AG10803 (cell line): ENCODE data around the gene GAK.

Source experiments
- DNase-seq: peaks from one replicate; pipeline ENCODE4 v3.0.0; 2010; ENCODE audit warnings: low read depth
- H3K4me3 ChIP-seq: 2 replicates; pipeline ENCODE4 v1.5.1; 2011; ENCODE audit warnings: mild to moderate bottlenecking, low read length, control low read depth
- TF ChIP-seq, protein P1 (sequence below): conservative IDR thresholded peaks from 2 replicates; pipeline ENCODE4 v1.5.1; 2011; ENCODE audit warnings: mild to moderate bottlenecking, low read length, control low read depth, inconsistent platforms

Gene GAK

DNA sequence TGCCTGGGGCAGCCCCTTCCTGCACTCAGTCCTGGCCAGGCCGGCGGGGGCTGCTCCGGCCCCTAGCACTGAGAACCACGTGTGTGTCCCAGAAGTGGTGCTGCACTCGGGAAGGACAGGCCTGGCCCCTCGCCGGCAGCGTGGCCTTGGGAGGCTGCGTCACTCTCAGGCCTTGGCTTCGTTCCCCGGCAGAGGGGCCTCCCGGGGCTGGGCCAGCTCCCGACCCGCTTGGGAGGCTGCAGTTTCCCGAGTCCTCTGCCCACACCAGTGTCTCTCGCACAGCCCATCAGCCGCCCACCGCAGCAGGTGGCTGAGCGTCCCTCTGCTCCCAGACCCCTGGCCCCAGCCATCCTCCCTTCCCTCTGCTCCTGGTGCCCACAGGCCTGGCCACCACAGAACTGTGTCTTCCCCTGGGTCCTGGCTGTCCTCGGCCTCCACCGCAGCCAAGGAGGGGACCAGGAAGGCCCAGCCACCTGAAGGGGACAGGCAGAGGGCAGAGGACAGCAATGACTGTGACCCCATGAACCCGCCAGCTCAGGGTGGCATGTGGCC lies 95.3 kb downstream of the GAK start:
- H3K4me3 ChIP-seq, result no peak overlapping the region
- no peak for DNase-seq
- TF ChIP-seq, protein P1, sequence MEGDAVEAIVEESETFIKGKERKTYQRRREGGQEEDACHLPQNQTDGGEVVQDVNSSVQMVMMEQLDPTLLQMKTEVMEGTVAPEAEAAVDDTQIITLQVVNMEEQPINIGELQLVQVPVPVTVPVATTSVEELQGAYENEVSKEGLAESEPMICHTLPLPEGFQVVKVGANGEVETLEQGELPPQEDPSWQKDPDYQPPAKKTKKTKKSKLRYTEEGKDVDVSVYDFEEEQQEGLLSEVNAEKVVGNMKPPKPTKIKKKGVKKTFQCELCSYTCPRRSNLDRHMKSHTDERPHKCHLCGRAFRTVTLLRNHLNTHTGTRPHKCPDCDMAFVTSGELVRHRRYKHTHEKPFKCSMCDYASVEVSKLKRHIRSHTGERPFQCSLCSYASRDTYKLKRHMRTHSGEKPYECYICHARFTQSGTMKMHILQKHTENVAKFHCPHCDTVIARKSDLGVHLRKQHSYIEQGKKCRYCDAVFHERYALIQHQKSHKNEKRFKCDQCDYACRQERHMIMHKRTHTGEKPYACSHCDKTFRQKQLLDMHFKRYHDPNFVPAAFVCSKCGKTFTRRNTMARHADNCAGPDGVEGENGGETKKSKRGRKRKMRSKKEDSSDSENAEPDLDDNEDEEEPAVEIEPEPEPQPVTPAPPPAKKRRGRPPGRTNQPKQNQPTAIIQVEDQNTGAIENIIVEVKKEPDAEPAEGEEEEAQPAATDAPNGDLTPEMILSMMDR, result no peak

DNA sequence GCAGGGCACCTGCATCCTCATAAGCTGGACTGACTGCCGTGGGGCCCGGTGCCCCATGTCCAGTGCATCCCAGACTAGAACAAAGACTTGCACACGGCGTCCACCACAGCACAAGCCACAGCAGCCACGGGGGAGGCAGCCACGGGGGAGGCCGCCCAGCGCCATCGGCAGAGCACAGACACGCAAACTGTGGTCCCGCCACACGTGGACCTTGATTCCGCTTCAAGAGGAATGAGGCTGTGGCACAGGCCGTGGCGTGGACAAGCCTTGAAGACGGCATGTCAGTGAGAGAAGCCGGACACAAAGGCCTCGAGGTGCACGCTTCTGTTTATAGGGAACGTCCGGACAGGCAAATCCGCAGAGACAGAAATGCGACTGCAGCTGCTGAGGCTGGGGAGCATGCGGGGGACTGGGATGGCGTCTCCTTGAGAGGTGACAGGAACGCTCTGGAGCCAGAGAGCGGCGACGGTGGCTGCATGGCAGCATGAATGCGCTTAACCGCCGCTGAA lies 96.1 kb downstream of the GAK start:
- TF ChIP-seq, protein P1, result no peak
- no peak for DNase-seq

DNA sequence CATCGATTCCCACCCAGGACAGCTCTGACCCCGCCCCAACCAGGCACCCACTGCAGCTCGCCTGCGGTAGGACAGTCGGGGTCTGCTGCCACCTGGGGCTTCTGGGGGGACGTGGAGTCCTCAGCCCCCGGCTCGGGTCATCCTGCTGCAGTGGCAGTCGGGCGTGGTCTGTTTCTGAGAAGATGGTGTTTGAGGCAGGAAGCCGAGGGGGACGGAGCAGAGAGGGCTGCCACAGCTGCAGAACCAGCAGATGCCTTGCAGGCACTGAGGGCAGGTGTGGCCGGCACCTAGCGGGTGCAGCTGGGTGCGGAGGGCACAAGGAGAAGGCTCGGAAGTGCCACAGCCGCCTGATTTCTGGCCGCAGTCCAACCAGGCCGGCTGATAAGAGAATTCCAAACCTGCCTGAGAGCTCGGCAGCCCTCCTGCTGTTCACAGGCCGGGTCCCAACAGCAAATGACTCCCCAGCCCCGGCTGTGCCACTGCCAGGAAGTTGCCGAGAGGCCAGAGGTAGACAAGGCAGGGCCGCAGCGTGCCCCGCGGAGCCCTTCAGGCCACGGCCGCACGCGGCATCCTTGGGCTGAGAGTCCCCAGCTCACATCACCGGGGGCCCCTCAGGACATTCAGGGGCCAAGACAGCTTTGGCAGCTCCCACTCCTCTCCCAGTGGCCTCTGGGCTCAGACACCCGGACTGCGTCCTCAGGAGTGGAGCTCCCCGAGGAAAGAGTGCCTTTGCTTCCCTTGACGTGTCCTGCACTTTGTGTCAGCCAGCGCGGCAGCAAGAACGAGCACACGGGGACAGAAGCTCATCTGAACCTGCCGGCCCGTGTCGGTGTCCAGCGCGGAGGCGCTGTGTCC lies 96.7 kb downstream of the GAK start:
- H3K4me3 ChIP-seq, result no peak overlapping the region
- TF ChIP-seq, protein P1, result no peak
- DNase-seq, result no peak

More for the DNA sequence above, 96.1 kb downstream of the GAK start:
- H3K4me3 ChIP-seq, result no peak overlapping the region

DNA sequence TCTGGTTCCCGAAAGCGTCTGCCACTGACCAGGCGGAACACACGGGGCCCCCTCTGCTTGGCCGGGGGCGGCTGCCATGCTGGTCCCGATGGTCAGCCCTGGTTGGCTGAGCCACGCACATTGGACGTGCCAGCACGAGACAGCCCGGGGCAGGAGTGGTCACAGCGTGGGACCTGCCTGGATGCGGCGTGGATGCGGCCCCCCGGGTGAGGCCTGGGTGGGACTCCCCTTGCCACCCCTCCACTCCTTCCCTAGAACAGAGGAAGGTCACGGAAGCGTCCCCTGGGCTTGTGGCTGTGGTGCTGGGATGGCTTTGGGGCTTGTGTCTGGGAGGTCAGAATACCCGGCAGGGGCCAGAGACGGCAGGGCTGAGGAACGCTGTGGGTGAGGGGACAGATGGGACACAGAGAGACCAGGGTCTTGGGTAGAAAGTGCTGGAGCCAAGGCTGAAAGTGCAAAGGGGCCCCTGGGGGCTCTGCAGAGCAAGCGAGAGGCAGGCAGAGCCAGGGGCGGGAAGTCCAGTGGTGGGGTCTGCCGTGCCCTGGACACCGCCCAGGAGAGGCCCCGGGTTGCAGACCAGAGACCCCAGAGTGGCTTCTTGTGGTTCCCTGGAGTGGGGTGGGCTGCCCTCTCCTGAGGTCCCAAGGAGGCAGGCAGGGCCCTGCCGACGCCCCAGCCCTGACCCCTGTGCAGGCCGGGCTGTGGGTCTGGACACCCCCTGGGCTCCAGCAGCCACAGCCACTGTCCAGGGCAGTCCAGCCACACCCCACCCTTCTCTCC lies 97.6 kb downstream of the GAK start:
- DNase-seq, result no peak
- H3K4me3 ChIP-seq, result no peak overlapping the region
- TF ChIP-seq, protein P1, result no peak

DNA sequence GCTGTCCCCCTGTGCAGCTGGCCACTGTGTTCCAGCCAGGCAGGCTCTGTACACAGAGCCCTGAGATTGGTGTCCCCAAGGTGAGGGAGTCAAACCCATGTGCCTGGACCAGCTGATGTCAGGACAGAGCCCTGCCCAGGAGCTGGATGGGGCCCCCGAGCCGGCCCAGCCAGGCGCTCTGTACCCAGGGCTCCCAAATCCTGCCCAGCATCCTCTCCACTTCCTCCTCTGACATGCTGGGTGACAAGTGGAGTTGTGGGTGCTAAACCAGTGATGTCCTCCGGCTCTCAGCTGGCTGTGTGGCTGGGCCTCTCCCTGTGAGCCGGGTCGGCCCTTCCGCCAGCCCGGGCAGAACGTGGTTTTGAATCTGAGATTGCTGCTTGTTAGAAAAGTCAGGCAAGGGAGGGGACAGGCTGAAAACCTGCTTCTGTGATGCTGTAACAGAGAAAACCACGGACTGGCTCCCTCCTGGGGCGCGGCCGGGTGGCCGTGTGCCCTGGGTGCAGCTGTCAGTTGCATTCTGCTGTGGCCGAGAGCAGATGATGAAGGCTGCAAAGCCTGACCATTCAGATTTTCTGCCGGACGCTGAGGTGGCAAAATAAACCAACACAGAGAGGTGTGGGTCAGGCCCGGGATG lies 98.3 kb downstream of the GAK start:
- no peak overlapping the region for H3K4me3 ChIP-seq
- no peak for DNase-seq
- TF ChIP-seq, protein P1, result no peak

DNA sequence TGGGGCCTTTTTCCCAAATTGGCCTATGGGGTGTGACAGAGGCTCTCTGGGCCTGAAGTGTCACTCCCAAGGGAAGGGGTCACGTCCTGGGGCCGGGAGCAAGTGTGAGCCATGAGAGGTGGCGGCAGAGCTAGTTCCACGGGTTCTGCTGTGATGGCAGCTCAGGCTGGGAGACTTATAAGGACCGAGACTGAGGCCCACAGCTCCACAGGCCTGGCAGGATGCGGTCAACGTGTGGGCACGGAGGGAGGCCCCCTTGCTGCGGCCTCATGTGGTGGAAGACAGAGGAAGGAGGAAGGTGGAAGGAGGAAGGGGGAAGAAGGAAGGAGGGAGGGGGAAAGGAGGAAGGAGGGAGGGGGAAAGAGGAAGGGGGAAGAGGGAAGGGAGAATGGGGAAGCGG lies 99.0 kb downstream of the GAK start:
- TF ChIP-seq, protein P1, result no peak
- DNase-seq, result no peak
- no peak overlapping the region for H3K4me3 ChIP-seq
